Ascending aorta (tissue), 2 donors: ENCODE measurements around the gene CYREN. TPM values are rescaled to one million over a fixed set of nuclear protein-coding genes. Genes with fewer than 3 reads are reported as not detected.
A peak's percentile ranks its signal among the peaks of the same experiment; 100 is the strongest.

Experiments
- DNase-seq, 2 donors: peaks; one replicate each; pipeline ENCODE4 v3.0.0-alpha.2; 2019; ENCODE audit warnings: low spot score in 2 of 2
- H3K27ac ChIP-seq, 2 donors: fragments of 200-600 bp; sonication (generic); one replicate each; pipeline ENCODE4 v1.5.1; 2016 to 2017; ENCODE audit warnings: mild to moderate bottlenecking in 1 of 2
- H3K27me3 ChIP-seq: fragments of 200-600 bp; sonication (generic); one replicate; pipeline ENCODE4 v1.5.1; 2017
- H3K36me3 ChIP-seq, 2 donors: fragments of 200-600 bp; sonication (generic); one replicate each; pipeline ENCODE4 v1.5.1; 2016
- H3K4me1 ChIP-seq, 2 donors: fragments of 200-600 bp; sonication (generic); one replicate each; pipeline ENCODE4 v1.5.1; 2016 to 2017; ENCODE audit warnings: mild to moderate bottlenecking in 1 of 2
- H3K4me3 ChIP-seq, 2 donors: fragments of 200-600 bp; sonication (generic); one replicate each; pipeline ENCODE4 v1.5.1; 2016 to 2017; ENCODE audit warnings: mild to moderate bottlenecking in 1 of 2
- H3K9me3 ChIP-seq, 2 donors: fragments of 200-600 bp; sonication (generic); one replicate each; pipeline ENCODE4 v1.5.1; 2016
- intact Hi-C: fragments of 100-400 bp; cut with DNase I; formaldehyde crosslinking; loops from one replicate; pipeline ENCODE4 v1.15.1; 2023
- total RNA-seq: library from RNA; depleted of rRNA; stranded (reverse); fragments of >200 nt; gene quantifications from one replicate; pipeline ENCODE4 v1.1.0, GENCODE V29; 2016
- TF ChIP-seq, protein P1 (sequence below), 3 experiments: fragments of 200-600 bp in 2 of 3; fragments of 450-650 bp in 1 of 3; sonication (generic) in 2 of 3; IDR thresholded peaks; one replicate each; pipeline ENCODE4 v1.5.1; 2016 to 2019; ENCODE audit warnings: antibody characterized with exemption in 3 of 3, mild to moderate bottlenecking in 1 of 3, moderate library complexity in 1 of 3

CYREN gene
- total RNA-seq, 1 donor from 2014 or later, result 21.6 TPM

DNA sequence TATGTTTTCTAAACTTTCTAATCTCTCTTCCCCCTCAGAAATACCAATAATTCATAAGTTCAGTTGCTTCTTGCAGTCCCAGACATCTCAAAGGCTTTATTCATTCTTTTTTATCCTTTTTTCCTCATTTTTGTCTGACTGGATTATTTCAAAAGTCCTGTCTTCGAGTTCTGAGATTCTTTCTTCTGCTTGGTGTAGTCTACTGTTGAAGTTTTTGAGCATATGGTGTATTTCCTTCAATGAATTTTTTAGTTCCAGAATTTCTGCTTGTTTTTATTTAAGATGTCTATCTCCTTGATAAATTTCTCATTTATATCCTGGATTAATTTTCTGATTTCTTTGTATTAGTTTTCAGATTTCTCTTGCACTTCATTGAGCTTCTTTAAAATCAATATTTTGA lies 14.2 kb downstream of the CYREN start:
- TF ChIP-seq, protein P1, sequence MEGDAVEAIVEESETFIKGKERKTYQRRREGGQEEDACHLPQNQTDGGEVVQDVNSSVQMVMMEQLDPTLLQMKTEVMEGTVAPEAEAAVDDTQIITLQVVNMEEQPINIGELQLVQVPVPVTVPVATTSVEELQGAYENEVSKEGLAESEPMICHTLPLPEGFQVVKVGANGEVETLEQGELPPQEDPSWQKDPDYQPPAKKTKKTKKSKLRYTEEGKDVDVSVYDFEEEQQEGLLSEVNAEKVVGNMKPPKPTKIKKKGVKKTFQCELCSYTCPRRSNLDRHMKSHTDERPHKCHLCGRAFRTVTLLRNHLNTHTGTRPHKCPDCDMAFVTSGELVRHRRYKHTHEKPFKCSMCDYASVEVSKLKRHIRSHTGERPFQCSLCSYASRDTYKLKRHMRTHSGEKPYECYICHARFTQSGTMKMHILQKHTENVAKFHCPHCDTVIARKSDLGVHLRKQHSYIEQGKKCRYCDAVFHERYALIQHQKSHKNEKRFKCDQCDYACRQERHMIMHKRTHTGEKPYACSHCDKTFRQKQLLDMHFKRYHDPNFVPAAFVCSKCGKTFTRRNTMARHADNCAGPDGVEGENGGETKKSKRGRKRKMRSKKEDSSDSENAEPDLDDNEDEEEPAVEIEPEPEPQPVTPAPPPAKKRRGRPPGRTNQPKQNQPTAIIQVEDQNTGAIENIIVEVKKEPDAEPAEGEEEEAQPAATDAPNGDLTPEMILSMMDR (IDR thresholded peaks at IDR 0.05), result no peak
- H3K36me3 ChIP-seq, result no peaks in the 10 kb centered on the region
- DNase-seq, result no peak
- peaks cover 9 to 31% of the 10 kb centered on the region in 2 donors for H3K4me1 ChIP-seq
- H3K27ac ChIP-seq, result no peak overlapping the region
- H3K9me3 ChIP-seq, result peaks cover 0 to 20% of the 10 kb centered on the region in 2 donors
- H3K4me3 ChIP-seq, result no peak overlapping the region
- H3K27me3 ChIP-seq, result no peaks in the 10 kb centered on the region
- intact Hi-C loops, result no loop called here

DNA sequence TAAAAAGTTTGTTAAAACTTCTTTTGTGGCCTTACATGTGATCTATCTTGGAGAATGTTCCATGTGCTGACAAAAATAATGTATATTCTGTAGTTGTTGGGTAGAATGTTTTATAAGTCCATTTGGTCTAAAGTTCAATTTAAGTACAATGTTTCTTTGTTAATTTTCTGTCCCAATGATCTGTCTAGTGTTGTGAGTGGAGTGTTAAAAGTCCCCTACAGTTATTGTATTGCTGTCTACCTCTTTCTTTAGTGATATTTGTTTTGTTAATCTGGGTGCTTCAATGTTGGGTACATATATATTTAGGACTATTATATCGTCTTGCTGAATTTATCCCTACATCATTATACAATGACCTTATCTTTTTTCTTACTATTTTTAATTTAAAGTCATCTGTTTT lies 15.8 kb downstream of the CYREN start:
- Histone ChIP-seq H3K4me3 (no peak overlapping the region), H3K27me3 (no peaks in the 10 kb centered on the region), H3K4me1 (peaks cover 4 to 28% of the 10 kb centered on the region in 2 donors), H3K36me3 (no peaks in the 10 kb centered on the region), H3K27ac (no peak overlapping the region), H3K9me3 (peaks cover 0 to 20% of the 10 kb centered on the region in 2 donors)
- intact Hi-C loops, result no loop called here
- no peak for DNase-seq
- TF ChIP-seq, protein P1 (IDR thresholded peaks at IDR 0.05), result no peak

DNA sequence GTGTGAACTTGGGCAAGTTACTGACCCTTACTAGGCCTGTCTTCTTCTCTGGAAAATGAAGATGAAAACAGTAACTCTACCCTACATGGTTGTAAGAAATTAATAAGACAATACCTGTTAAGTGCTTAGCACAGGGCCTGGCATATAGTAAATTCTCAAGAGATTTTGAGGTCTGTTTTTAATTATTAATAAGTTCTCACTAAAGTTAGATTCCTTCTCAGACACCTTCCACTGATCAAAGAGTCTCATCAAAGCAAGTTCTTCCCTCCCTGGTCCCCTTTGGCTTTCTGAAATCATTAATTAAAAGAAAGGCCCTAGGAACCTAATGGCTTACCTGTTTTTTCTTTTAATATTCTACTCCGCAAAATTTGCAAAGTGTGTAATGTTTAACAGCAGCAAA lies 18.1 kb downstream of the CYREN start:
- Histone ChIP-seq H3K4me3 (no peak overlapping the region), H3K4me1 (peaks cover 0 to 14% of the 10 kb centered on the region in 2 donors), H3K9me3 (peaks cover 0 to 20% of the 10 kb centered on the region in 2 donors), H3K27me3 (no peaks in the 10 kb centered on the region), H3K36me3 (no peaks in the 10 kb centered on the region), H3K27ac (peak overlapping the region in 1 of 2 donors; percentile 29)
- intact Hi-C loops, result no loop called here
- DNase-seq, result no peak
- TF ChIP-seq, protein P1 (IDR thresholded peaks at IDR 0.05), result no peak

DNA sequence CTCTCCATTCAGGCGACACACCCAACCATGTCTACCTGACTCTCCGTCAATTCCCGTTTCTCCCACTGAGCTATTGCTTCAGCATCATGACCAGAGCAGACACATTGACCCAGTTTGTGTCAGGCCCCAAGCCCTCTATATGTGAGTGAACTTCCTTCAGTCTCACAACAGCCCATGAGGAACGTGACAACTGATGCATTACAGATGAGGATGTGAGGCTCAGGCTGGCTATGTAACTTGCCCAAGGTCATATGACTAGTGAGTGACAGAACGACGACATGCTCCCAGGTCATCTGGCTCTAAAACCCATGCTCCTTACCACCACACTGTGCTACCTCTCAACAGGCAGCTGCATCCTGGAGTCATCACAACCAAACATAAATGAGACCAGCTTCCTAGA lies 19.0 kb downstream of the CYREN start:
- no peaks in the 10 kb centered on the region for H3K36me3 ChIP-seq
- H3K4me1 ChIP-seq, result peaks cover 4 to 20% of the 10 kb centered on the region in 2 donors
- H3K4me3 ChIP-seq, result no peak overlapping the region
- H3K27me3 ChIP-seq, result no peaks in the 10 kb centered on the region
- TF ChIP-seq, protein P1 (IDR thresholded peaks at IDR 0.05), result no peak
- intact Hi-C loops, result no loop called here
- H3K27ac ChIP-seq, result peak overlapping the region; percentile 66 to 94
- peaks cover 0 to 16% of the 10 kb centered on the region in 2 donors for H3K9me3 ChIP-seq
- DNase-seq, result no peak

DNA sequence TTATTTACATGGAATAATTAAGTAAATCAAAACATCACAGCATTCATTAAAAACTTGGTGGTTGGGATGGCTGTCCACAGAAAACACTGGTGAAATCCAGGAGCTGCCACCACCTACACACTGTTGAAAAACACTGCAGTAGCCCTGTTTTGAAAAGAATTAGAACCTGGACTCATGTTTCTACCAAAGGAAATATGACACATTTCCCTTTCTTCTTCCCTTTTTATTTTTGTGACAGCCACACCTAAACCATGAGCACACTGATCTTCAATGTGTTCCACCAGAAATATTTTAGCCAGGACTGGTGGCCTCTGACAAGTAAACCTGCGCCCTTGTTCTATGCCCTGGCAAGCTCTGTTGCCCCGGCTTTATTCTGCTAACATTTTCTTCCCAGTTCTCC lies 19.4 kb downstream of the CYREN start:
- Histone ChIP-seq H3K27me3 (no peaks in the 10 kb centered on the region), H3K27ac (peak overlapping the region; percentile 66 to 94), H3K4me3 (peak overlapping the region in 1 of 2 donors; percentile 63), H3K9me3 (peaks cover 0 to 12% of the 10 kb centered on the region in 2 donors), H3K36me3 (no peaks in the 10 kb centered on the region), H3K4me1 (peaks cover 4 to 24% of the 10 kb centered on the region in 2 donors)
- intact Hi-C loops, result no loop called here
- DNase-seq, result no peak
- TF ChIP-seq, protein P1 (IDR thresholded peaks at IDR 0.05), result no peak
